ENCODE data around the gene BCL2L12.
"Not testable (repeated sequence)": the region's sequence is repeated elsewhere in the genome, so short reads cannot be mapped to it uniquely, and the experiment has no call there.

The BCL2L12 gene

GRCh38 chr19:49665351-49666119 lies at the start of gene BCL2L12, which contains the start of gene IRF3:
BCL2L12 (plus strand) TSS chr19:49665933; CDS start chr19:49666693, 760 bp downstream.
IRF3 (minus strand) TSS chr19:49665857; CDS start chr19:49664838, 1,019 bp downstream.
- DNase-seq: peak; percentile 90

GRCh38 chr19:49616532-49616931 lies 49.2 kb upstream of the BCL2L12 start:
- DNase-seq: no peak

DNA sequence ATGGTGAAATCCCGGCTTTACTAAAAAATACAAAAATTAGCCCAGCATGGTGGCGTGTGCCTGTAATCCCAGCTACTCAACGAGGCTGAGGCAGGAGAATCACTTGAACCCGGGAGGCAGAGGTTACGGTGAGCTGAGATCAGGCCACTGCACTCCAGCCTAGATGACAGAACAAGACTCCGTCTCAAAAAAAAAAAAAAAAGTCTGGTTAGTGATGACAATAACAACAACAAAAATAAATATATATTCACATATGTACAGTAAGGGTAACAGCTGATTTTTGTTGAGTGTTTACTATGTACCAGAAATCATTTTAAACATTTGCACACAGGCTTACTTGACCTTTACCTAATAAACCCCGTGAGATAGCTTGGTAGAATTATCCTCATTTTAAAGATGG lies 48.8 kb upstream of the BCL2L12 start:
- no peak for DNase-seq

DNA sequence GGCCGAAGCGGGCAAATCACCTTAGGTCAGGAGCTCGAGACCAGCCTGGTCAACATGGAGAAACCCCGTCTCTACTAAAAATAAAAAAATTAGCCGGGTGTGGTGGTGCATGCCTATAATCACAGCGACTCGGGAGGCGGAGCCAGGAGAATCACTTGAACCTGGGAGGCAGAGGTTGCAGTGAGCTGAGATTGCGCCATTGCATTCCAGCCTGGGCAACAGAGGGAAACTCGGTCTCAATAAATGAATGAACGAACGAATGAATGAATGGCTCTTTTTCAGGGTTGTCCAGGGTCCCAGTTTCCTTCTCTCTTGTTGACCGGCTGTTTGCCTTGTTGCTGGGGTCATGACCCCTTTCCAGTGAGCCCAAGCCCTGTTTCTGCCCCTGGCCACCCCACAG lies 47.9 kb upstream of the BCL2L12 start:
- not testable (repeated sequence) for DNase-seq

- DNase-seq: no peak
Measured at GRCh38 chr19:49624967-49625910, 40.5 kb upstream of the BCL2L12 start.

- DNase-seq: no peak
Measured at GRCh38 chr19:49626226-49626625, 39.5 kb upstream of the BCL2L12 start.

DNA sequence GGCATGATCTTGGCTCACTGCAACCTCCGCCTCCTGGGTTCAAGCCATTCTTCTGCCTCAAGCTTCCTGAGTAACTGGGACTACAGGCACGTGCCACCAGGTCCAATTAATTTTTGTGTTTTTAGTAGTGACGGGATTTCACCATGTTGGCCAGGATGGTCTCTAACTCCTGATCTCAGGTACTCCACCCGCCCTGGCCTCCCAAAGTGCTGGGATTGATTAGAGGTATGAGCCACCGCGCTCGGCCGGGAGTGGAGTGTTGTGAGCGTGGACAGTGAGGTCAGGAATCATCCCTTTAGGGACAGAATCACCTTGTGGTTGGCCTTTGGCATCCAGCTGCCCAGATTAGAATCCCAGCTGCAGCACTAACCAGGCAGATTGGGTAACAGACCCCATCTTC lies 36.1 kb upstream of the BCL2L12 start:
- no peak for DNase-seq

DNA sequence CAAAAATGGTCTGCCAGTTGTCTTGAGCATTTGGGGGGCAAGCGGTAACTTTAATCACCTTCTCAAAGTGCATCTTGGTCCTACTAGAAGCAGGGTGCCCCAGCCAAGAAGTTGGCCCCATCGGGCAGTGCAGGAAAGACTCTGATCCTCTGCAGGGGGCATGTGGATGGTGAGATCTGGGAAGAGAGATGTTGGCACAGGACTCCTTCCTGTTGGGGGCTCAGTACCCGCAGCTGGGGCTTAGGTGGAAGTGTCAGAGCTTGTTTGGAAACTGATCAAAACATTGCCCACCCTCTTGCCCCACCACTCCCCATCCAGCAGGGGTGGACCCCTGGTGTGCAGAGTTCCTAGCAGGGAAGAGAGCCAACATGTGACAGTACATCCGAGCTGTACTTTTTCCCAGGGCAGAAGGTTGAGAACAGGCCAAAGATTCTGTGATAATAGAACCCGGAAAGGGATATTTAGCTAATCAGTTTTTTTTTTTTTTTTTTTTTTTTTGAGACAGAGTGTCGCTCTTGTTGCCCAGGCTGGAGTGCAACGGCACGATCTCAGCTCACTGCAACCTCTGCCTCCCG lies 34.6 kb upstream of the BCL2L12 start:
- DNase-seq: no peak

DNA sequence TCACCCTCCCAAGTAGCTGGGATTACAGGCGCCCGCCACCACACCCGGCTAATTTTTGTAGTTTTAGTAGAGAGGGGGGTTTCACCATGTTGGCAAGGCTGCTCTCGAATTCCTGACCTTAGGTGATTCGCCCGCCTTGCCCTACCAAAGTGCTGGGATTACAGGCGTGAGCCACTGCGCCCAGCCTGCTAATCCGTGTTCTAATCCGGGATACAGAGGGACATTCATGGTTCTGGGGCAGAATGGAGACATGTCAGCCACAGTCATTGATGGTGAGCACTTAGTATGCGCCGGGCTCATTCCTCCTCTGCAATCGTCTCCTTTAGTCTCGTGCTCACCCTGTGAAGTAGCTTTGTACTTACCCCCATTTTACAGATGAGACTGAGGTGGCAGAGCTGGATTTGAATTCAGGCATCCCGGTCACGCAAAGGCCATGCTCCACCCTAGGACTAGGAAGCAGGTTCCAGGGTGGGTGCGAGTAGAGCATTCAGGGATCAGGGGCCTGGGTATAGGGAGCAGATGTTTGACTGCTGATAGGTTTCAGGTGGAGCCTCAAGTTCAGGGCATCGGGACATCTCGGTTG lies 34.0 kb upstream of the BCL2L12 start:
- no peak for DNase-seq

DNA sequence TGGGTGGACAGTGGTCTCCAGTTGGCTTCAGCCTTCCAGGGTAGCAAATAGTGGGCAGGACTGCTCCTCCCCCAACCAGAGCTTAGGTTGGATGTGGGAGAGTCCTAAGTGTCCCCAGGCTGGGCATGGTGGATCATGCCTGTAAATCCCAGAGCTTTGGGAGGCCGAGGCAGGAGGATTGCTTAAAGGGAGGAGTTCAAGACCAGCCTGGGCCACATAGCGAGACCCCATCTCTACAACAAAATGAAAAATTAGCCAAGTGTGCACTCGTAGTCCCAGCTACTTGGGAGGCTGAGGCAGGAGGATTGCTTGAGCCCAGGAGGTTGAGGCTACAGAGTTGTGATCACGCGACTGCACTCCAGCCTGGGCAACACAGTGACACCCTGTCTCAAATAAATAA lies 33.2 kb upstream of the BCL2L12 start:
- DNase-seq: no peak

GRCh38 chr19:49633273-49633672 lies 32.5 kb upstream of the BCL2L12 start:
- not testable (repeated sequence) for DNase-seq

- no peak for DNase-seq
Measured at GRCh38 chr19:49635530-49636232, 30.1 kb upstream of the BCL2L12 start.

DNA sequence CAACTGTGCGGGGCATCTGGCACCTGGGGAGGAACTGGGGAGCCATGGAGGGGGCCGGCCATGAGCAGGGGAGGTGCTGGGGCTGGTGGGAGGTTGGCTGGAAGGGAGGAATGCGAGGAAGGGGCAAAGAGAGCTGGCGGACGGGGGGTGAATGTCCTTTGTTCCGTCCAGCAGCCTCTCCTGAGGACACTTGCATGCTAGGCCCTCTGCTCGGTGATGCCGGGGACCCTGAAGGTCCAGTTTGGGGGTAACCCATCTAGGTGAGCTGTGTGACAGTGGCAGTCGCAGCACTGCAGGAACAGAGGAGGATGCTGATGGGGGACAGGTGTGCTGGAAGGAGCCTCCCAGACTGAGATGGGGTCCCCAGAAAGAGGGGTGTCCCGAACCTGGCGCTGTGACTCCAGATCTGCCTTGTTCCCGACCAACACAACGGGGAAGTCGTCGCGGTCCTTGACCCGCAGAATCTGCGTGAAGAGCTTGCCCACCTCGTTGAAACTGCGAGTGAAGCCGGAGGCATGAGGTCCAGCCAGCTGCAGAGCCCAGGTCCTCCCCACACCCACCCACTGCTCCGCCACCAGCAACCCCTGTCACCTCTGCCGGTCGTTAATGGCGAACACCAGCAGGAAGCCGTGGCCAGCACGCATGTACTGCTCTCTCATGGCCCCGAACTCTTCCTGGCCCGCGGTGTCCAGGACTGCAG lies 29.4 kb upstream of the BCL2L12 start:
- no peak for DNase-seq

- DNase-seq: no peak
Measured at GRCh38 chr19:49637821-49638738, 27.7 kb upstream of the BCL2L12 start.

DNA sequence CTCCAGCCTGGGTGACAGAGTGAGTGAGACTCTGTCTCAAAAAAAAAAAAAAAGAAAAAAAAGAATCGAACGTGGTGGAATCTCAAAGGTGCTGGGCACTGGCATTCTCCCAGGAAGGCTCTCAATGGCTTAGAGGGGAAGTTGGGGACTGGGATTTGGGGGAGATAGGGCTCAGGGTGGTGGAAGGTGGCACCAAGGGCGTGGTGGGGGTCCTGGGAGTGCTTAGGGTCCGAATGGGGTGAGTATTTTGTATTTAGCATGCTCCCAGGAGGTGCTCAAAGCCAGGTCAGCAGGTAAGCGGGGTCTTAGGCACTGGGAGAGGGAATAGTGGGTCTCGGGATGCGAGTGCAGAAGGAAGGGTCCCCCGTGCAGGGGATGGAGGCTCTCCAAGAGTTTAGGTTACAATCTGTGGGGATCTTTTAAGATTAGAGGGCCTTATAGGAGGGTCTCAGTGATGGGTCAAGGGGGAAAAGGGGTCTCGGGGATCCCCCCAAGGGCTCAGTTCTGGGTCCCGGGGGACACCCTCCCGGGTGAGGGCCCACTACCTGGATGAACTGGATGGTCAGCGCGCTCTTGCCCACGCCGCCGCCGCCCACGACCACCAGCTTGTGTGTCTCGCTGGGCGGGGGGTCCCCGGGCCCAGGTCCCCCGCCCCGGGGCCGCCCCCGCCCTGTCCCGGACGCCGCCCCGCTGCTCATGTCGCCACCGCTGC lies 26.2 kb upstream of the BCL2L12 start:
- DNase-seq: no peak

DNA sequence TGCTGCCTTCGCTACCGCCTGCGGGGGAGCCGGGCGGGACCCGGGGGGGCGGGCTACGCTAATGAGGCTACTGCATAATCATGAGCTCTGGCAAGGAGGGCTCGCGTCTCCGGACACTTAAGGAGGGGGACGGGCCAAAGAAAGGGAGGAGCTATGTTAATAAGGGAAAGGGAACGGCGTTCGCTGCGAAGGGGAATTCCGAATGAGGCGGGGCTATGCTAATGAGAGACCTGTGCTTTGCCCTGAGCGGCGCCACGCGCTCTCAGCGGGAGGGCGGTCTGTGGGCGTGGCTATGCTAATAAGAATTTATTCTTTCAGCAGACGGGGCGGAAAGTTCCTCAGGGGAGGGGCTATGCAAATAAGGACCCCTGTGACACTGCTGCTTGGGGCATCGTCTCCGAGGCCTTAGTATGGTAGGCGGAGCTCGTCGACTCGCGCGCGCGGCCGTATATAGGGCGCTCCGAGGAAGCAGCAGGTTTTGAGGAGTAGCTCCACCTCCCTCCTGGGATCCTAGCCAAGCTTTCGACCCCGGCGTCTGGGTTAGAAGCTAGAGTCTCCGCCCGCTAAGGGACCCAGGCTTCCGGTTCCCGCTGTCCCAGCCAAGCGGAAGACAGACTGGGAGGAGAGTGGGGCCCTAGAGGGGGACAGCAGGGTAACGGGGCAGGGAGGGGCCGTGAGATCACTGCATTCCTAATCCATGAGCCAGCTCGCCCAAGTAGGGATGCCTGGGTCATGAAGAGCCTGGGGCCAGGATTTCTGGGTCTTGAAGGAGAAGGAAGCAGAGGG lies 25.4 kb upstream of the BCL2L12 start, which contains the start of gene RRAS:
RRAS (minus strand) TSS at position 31 of the 786 bp plus-strand sequence. CDS start 45 bp downstream, outside the sequence.
- peak; percentile 99 for DNase-seq

GRCh38 chr19:49641688-49642491 lies 23.8 kb upstream of the BCL2L12 start, which contains the start of gene SCAF1:
SCAF1 (plus strand) TSS chr19:49642209; CDS start chr19:49645027, 2,818 bp downstream.
- DNase-seq: peak; percentile 98

Measured in GF-D8 (cell line).